OCI-LY7 (cell line): ENCODE data around the gene LTBP2. TPM values are rescaled to one million over a fixed set of nuclear protein-coding genes. Genes with fewer than 3 reads are reported as not detected.

Experiments used
- BruUV-seq: library from RNA; stranded (reverse); fragments of 400-500 nt; replicated peaks from 2 replicates; lab custom pipeline; 2021; lab: Mats Ljungman, UMichigan
- CTCF ChIA-PET: fragments of 300-600 bp; sonication (Branson Sonifier 250); formaldehyde crosslinking; loops from one replicate; lab custom pipeline; 2022; ENCODE audit warnings: antibody characterized with exemption; ENCODE audit not compliant: unreplicated experiment; lab: Charles Lee
- POLR2A ChIA-PET: fragments of 300-600 bp; sonication (Branson Sonifier 250); formaldehyde crosslinking; loops from one replicate; lab custom pipeline; 2022; ENCODE audit warnings: antibody characterized with exemption; lab: Charles Lee
- DNase-seq: peaks from one replicate; pipeline ENCODE4 v3.0.0-alpha.2; 2015; ENCODE audit warnings: low spot score
- H2AFZ ChIP-seq: fragments of 200-600 bp; sonication (generic), shearing (Covaris generic); 2 replicates; pipeline ENCODE4 v1.6.1; 2014; ENCODE audit warnings: mild to moderate bottlenecking, antibody characterized with exemption, low read length, moderate library complexity
- H3K27ac ChIP-seq: fragments of 200-600 bp; sonication (generic); 2 replicates; pipeline ENCODE4 v1.5.1; 2014; ENCODE audit warnings: mixed run types, low read depth, mild to moderate bottlenecking, moderate library complexity, low read length, inconsistent platforms; ENCODE audit not compliant: poor library complexity, severe bottlenecking
- H3K36me3 ChIP-seq: fragments of 200-600 bp; sonication (generic); 2 replicates; pipeline ENCODE4 v1.6.1; 2014; ENCODE audit warnings: mild to moderate bottlenecking, antibody characterized with exemption, low read length, moderate library complexity, mixed read lengths; ENCODE audit not compliant: insufficient read depth
- H3K4me1 ChIP-seq: fragments of 200-600 bp; sonication (generic); 2 replicates; pipeline ENCODE4 v1.5.1; 2014; ENCODE audit warnings: mild to moderate bottlenecking, low read length; ENCODE audit not compliant: insufficient read depth, poor library complexity, severe bottlenecking
- H3K4me2 ChIP-seq: fragments of 200-600 bp; sonication (generic); 2 replicates; pipeline ENCODE4 v1.6.1; 2014; ENCODE audit warnings: mild to moderate bottlenecking, low read length
- H3K4me3 ChIP-seq: fragments of 200-600 bp; sonication (generic); 2 replicates; pipeline ENCODE4 v1.5.1; 2014; ENCODE audit warnings: mild to moderate bottlenecking, low read depth, low read length; ENCODE audit not compliant: poor library complexity, severe bottlenecking
- H3K79me2 ChIP-seq: fragments of 200-600 bp; sonication (generic); 2 replicates; pipeline ENCODE4 v1.6.1; 2016; ENCODE audit warnings: low read depth, mild to moderate bottlenecking, low read length, moderate library complexity, mixed read lengths; ENCODE audit not compliant: insufficient read depth
- H3K9me2 ChIP-seq: fragments of 200-600 bp; sonication (generic); 2 replicates; pipeline ENCODE4 v1.6.1; 2016; ENCODE audit warnings: mild to moderate bottlenecking, low read length, mixed read lengths; ENCODE audit not compliant: insufficient read depth
- H3K9me3 ChIP-seq: fragments of 200-600 bp; sonication (generic); 2 replicates; pipeline ENCODE4 v1.6.1; 2014; ENCODE audit warnings: mild to moderate bottlenecking, mixed run types, low read length, mixed read lengths
- H4K20me1 ChIP-seq: fragments of 200-600 bp; sonication (generic); 2 replicates; pipeline ENCODE4 v1.6.1; 2014; ENCODE audit warnings: mild to moderate bottlenecking, antibody characterized with exemption, low read length, moderate library complexity, mixed read lengths; ENCODE audit not compliant: insufficient read depth
- CTCF ChIP-seq: fragments of 200-600 bp; sonication (generic); conservative IDR thresholded peaks from 2 replicates; pipeline ENCODE4 v1.5.1; 2014; ENCODE audit warnings: mild to moderate bottlenecking, antibody characterized with exemption, low read length, moderate library complexity, mixed read lengths
- EZH2phosphoT487 ChIP-seq: fragments of 200-600 bp; sonication (generic); IDR thresholded peaks from 2 replicates; pipeline ENCODE4 v1.6.1; 2018; ENCODE audit warnings: low read depth, borderline replicate concordance, mild to moderate bottlenecking, mixed run types, antibody characterized with exemption, low read length, moderate library complexity, mixed read lengths
- intact Hi-C: fragments of 100-400 bp; cut with micrococcal nuclease; formaldehyde crosslinking; loops from one replicate; pipeline ENCODE4 v1.10.0; 2022; ENCODE audit not compliant: unreplicated experiment
- total RNA-seq, 2 experiments: library from RNA; depleted of rRNA in 1 of 2; stranded (reverse); fragments of >200 nt in 1 of 2; shearing (Covaris generic) in 1 of 2; gene quantifications; 2 replicates each; pipeline ENCODE4 v1.2.3, GENCODE V29; 2014 to 2022

Gene LTBP2
- total RNA-seq, 2 experiments from 2014 or later: 0.15 to 0.25 TPM

GRCh38 chr14:74464785-74465184 lies 147.3 kb downstream of the LTBP2 start:
- Histone ChIP-seq H3K4me1 (no peaks in the 10 kb centered on the region), H3K27ac (no peak overlapping the region), H3K79me2 (no peaks in the 10 kb centered on the region), H3K9me3 (no peaks in the 10 kb centered on the region), H2AFZ (no peak overlapping the region), H3K9me2 (no peaks in the 10 kb centered on the region), H3K36me3 (no peaks in the 10 kb centered on the region), H4K20me1 (no peaks in the 10 kb centered on the region), H3K4me3 (no peak overlapping the region), H3K4me2 (no peak overlapping the region)
- DNase-seq: no peak
- POLR2A ChIA-PET: no interaction called here
- no peak for TF ChIP-seq CTCF
- TF ChIP-seq EZH2phosphoT487: no peak
- no TSS peak for BruUV-seq
- CTCF ChIA-PET: no interaction called here
- intact Hi-C loops: no loop called here

DNA sequence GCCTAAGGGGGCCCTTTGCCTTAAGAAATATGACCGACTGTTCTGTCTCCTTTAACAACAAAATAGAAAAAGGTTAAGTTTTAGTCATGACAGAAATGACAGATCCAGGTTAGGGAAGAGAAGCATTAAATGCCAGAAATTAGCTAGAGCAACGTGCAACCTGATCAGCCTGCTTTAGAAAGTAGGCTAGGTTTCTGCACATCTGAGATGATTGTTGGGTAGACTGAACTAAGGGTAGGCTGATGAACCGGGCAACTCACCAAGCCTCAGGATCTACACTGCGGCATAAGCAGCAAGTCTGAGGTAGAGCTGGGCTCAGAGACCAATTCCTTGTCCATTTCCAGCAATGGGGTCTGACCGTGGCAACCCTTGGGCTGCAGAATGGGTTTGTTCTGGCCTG lies 148.3 kb downstream of the LTBP2 start:
- ChIA-PET POLR2A (interaction anchor here (0.5 kb wide), 1 partner anchor 278 kb away, joined by 4 read pairs; no protein-coding TSS in a partner anchor), CTCF (no interaction called here)
- Histone ChIP-seq H3K27ac (no peak overlapping the region), H4K20me1 (no peaks in the 10 kb centered on the region), H3K79me2 (no peaks in the 10 kb centered on the region), H3K4me3 (no peak overlapping the region), H3K36me3 (no peaks in the 10 kb centered on the region), H3K9me2 (no peaks in the 10 kb centered on the region), H2AFZ (no peak overlapping the region), H3K4me1 (no peaks in the 10 kb centered on the region), H3K9me3 (no peaks in the 10 kb centered on the region), H3K4me2 (no peak overlapping the region)
- intact Hi-C loops: no loop called here
- DNase-seq: no peak
- BruUV-seq: no TSS peak
- TF ChIP-seq EZH2phosphoT487 (no peak), CTCF (no peak)

GRCh38 chr14:74462993-74463392 lies 149.0 kb downstream of the LTBP2 start:
- Histone ChIP-seq H3K9me2 (no peaks in the 10 kb centered on the region), H3K27ac (no peak overlapping the region), H3K9me3 (no peaks in the 10 kb centered on the region), H4K20me1 (no peaks in the 10 kb centered on the region), H2AFZ (no peak overlapping the region), H3K4me3 (no peak overlapping the region), H3K4me2 (no peak overlapping the region), H3K4me1 (no peaks in the 10 kb centered on the region), H3K36me3 (no peaks in the 10 kb centered on the region), H3K79me2 (no peaks in the 10 kb centered on the region)
- intact Hi-C loops: no loop called here
- ChIA-PET CTCF (no interaction called here), POLR2A (no interaction called here)
- DNase-seq: no peak
- no TSS peak for BruUV-seq
- TF ChIP-seq EZH2phosphoT487: no peak
- no peak for TF ChIP-seq CTCF
